ENCODE data around the gene RAB3A.
"Not testable (repeated sequence)": the region's sequence is repeated elsewhere in the genome, so short reads cannot be mapped to it uniquely, and the experiment has no call there.

The RAB3A gene

DNA sequence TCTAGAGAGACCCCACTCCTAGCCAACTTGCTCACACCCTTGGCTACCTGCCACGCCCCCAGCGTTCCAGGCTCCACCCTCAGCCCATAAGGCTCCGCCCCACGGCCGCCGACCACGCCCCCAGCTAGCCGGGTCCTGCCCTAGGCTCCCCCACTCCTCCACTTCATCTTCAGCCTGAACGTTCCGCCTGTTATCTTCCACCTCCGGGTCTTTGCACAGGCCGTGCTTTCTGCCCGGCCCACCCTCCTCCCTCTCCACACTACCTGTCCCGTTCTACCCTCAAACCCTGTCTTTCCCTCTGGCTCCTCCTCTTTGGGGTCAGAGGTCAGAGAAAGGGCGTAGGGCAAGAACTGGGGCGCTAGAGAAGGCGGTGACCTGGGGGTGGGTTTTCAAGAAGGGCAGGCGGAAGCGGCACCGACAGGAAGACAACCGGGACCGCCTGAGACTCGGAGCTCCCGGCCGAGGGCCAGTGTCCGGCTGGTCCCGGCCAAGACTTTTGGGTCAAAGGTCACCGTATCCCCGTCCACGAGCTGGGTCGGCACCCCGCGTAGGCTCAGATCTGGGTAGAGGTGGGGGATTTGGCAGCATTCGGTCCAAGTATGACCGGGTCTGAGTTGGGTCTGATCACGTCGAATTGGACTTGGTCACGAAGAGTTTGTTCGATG lies 20.1 kb upstream of the RAB3A start:
- DNase-seq: no peak

DNA sequence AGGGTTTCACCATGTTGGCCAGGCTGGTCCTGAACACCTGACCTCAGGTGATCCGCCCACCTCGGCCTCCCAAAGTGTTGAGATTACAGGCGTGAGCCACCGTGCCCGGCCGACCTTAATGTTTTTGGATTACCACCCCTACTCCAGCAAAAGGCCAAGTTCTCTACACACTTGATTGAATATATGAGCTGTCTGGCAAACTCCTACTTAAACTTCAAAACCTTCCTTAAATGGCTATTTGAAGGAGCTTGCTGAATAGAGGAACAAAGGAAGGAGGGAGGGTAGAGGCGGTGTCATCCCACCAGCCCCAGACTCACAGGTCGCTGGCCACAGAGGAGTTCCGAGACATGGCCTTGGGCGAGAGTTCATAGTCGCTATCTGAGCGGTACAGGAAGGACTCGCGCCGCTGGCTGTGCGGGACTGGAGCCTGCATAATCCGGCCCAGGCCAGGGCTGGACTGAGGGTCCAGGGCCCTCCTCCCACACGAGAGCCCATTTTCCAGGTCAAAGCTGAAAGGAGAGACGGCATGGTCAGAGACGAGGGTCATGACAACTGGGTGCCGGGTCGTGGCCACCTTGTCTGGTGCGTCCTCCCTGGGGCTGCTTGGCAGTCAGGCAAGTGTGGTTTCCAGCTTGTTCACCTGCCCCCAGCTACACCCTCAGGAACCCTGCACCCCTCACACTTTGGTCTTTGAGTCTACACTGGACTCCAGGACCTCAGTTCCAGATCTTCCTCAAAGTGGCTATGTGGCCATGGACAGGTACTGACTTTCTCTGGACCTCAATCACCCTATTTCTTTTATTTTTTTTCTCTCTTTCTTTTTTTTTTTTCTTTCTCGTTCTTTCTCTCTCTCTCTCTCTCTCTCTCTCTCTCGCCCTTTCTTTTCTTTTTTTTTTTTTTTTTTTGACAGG lies 18.2 kb upstream of the RAB3A start:
- DNase-seq: no peak

DNA sequence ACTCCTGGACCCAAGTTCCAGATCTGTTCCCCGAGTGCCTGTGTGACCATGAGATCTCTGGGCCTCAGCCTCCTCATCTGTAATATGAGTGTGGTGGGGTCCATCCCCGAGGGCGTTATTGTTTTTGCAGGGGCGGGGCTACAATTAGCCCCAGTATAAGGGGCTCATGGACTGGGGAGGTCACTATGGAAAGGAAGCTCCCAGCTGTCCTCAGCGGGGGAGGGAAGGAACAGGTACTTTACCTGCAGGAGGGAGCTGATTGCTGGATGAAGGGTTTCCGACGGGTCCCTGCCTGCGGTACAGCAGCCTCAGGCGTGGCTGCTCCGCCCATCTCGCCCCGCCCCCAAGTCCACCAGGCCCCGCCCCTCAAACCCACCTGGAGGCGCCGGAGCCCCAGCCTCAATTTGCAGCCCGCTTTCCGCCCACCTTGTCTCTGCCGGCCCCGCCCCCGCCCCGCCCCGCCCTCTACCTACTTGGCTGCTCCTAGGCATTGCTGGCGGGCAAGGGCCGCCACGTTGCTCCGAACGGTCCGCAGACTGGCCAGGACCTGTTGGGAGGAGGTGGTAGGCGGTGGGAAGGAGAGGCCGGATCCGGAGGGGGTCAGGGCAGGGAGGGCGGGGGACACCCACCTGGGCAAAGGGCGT lies 16.9 kb upstream of the RAB3A start:
- DNase-seq: no peak

DNA sequence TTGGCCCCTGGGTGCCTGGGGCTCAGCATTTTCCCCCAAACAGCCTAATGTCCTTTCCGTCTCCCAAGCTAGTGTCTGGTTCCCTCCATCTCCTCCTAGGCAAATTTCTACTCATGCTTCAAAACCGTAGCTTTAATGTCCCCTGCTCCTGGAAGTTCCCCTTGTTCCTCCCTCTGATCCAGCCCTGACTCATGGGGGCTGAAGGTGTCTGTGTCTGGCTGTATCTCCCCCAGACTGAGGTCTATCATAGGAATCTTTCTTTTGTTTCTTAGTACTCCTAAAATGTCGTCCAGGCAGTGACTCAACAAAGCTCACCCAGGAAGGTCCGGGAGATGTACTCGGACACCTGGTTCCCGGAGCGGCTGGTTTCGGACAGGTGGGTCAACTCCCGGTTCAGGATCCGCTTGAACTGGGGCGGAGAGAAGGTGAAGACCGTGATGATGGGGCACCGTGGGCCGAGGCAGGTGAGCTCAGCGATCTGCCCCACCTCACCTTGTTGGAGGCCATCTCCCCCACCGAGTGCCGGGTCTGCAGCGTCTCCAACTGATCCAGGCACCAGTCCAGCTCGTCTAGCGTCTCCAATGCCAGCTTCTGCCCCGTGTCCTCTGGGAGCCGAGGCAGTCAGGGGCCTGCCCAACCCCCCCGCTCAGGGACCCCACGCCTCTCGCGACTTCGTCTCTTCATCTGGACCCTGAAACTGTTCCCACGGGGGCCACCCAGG lies 16.2 kb upstream of the RAB3A start:
- DNase-seq: no peak

DNA sequence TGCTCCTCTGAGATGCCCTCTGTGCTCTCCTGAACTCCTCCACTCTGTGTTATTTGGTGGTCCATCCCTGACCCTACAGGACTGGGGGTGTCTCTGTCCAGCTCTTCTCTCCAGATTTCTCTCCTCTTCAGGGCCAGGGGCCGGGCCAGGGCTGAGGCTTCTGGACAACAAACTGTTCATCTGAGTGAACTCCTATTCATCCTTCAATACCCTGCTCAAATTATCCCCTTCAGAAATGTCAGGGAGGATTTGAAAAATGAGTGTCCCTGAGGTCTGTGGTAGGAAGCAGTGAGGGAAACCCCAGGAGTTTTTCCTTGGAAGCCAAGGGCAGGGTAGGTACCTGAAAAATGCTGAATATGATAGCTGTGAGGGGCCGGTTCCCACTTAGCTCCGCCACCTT lies 14.8 kb upstream of the RAB3A start:
- DNase-seq: no peak

DNA sequence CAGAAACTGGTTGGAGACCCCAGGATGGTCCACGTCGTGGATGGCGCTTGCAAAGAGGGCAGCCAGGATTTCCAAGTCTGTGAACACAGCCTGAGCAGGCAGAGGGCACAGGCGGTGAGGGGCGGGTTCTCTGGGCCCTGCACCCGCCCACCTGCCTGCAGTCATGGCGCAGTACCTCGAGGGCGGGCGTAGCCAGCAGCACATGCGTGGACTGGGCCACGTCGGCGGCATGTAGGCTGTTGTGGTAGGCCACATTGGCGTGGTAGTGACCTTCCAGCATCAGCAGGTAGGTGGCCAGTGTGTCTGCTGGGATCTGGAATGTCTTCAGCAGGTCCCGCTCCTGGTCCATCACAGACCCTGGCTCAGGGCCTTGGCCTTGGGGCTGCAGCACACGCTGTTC lies 14.3 kb upstream of the RAB3A start:
- DNase-seq: no peak

DNA sequence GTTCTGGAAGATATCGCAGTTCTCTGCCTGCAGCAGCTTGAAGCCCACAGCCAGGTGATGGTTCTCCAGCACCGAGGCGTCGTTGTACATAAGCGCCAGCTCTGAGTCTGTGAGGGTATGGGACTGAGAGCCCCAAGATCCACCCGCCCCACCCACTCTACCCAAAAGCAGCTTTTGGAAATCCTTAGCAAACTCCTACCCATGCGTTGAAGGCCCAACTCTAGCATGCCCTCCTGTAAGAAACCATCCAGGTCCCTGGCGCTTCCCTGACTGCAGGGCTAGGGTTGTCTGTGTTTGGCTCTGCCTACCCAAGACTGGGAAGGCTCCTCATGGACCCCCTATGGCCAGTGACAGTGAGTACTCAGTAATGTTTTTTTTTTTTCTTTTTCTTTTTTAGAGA lies 12.9 kb upstream of the RAB3A start:
- DNase-seq: no peak

DNA sequence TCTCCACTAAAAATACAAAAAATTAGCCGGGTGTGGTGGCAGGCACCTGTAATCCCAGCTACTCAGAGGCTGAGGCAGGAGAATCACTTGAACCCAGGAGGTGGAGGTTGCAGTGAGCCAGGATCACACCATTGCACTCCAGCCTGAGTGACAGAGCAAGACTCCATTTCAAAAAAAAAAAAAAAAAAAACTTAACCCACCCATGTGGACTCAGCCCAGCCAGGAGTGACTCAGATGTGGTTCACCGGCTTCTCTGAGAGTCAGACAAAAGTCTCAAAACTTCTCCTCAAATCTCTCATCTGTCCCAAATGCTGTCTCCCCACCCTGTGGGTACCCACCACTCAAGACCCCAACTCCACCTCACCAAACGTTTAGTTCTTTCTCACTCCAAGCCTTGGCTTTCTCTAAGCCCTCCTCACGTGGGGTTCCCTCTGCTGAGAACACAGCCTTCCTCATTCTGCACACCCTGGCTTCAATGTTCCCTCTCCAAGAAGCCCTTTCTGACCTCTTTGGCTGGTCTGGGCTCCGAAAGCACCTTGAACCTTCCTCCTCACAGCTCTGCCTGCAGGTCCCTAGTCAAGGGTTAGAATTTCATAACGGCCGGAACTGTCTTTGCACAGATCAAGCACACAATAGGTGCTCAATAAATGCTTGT lies 11.1 kb upstream of the RAB3A start:
- DNase-seq: no peak

DNA sequence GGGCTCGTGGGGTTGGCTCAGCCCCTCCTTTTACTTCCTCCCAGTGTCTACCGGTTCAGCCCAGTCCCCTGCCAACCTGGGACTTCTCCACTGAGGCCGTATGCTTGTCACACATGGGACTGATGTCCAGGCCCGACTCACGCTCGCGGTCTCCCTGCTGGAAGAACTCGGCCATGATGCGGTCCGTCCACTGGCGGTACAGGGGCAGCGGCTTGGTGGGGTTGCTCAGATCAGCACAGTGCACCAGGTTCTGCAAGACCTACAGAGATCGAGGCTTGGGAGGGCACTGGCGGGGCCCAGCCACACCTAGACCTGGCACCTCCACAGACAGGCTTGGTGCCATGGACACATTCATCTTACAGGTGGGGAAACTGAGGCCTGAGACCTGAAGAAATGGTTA lies 7.8 kb upstream of the RAB3A start:
- DNase-seq: no peak

DNA sequence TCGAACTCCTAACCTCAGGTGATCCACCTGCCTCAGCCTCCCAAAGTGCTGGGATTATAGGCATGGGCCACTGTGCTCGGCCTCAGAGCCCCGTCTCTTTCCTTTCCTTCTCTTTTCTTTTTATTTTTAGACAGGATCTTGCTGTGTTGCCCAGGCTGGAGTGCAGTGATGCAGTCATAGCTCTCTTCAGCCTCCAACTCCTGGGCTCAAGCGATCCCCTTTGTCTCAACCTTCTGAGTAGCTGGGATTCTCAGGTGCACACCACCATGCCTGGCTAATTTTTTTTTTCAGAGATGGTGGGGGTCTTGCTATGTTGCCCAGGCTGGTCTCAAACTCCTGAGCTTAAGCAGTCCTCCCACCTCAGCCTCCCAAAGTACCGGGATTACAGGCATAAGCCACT lies 6.1 kb upstream of the RAB3A start:
- not testable (repeated sequence) for DNase-seq

DNA sequence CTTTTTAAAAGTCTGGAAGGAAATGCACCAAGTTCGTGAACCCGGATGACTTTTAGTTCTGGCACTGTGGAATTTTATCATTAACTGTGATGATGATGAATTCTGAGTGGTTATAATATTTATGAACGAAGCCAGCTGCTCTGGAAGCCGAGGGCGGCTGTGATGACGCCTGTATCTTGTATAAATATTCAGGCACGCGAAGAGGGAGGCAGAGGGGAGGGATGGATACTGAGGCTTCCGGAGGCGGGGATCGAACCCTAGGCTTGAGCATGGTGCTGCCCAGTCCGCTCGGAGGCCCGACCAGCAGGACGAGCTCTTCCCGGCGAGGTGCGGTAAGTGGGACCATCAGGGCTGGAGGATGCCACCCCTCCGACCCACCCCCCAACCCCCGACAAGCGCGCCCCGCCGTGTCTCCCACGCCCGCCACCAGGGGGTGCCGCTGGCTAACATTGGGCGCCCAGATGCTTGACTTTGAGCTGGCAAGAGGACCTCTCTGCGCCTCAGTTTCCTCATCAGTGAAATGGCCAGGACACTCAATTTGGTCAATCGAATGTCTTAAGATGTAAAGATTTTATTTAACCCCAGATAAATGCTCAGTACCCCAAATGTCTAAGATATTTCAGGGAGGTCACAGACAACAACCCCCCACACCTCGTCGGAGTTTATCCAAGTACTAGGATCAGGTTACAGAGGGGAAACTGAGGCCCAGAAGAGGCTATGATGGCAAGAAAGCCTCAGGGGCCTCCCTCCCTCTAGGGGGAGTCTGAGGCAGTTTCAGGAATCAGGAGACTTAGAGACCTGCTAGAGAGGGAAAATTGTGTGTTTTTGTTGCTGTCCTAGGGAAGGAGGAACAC lies 4.5 kb upstream of the RAB3A start:
- no peak for DNase-seq

DNA sequence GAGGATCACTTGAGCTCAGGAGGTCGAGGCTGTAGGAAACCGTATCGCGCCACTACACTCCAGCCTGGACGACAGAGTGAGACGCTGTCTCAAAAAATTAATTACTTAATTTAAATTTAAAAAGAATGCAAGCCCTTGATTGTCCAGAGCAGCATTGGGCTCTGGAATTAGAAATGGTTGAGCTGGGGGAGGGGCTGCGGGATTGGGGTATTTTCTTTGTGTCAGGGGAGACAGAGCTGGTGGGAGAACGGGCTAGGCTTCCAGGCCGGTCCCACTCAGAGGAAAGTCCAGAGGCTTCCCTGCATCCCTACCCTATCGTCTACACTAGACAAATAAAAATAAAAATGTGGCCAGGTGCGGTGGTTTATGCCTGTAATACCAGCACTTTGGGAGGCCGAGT lies 2.2 kb upstream of the RAB3A start:
- DNase-seq: no peak

DNA sequence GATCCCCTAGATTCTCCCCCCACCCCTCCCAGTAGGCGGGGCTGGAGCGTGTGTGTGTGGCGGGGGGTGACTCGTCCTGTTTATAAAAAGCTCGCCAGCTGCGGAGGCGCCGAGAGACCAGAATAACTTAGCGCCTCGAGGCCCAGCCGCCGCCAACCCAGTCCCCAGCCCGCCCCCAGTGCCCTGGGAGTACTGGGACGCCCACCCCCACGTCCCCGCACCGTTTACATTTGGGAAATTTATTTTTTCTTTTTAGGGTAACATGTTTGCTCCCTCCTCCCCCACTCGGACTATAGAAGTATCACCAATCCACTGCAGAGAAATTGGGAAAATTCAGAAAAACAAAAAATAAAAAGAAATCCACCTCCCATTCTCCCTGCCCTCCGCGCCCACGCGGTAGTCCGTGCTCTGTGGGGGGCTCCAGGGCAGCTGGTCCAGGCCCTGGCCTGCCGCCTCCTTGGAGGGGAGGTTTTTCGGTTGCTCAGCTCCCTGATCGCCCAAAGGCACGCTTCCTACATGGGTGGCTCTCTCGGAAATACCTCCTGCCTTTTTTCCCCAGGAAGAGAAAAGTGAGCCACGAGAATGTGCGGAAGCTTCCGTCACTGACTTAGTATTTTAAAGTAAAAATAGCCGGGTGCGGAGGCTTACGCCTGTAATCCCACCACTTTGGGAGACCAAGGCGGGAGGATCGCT lies 1.5 kb upstream of the RAB3A start:
- no peak for DNase-seq

DNA sequence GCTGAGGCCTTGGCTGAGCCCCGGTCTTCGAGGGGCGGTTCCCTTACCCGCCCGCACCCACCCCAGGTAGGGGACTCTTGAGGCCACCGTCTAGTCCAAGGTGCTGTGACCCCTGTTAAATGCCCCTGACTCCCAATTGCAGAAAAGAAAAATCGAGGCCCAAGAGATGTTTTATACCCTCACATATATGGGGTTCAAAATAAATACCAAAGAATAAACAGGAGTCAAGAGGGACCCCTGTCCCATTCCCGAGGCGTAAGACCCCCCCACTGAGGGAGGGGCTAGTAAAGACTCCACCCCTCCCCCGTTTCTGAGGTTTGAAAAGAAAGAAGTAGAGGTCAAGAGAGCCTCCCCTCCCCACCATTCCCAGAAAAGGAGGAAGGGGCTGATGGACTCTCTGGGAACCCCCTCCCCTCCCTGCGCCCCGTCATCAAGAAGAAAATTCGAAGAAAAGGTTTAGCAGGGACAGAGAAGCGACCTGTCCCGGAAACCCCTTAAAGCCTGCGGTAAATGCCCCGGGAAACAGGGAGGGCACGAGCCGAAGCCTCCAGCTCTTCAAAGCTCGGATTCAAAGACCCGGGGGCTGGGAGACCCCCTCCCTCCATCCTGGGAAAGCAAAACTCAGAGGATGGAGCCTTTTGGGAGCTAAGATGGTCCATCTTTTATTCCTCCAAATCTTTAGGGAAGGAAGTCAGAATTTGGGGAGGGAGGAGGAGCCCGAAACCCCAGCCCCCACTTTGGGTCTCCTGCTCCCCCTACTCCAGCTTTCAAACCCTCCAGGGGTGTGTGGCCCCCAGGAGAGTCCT lies 755 bp upstream of the RAB3A start:
- no peak for DNase-seq

DNA sequence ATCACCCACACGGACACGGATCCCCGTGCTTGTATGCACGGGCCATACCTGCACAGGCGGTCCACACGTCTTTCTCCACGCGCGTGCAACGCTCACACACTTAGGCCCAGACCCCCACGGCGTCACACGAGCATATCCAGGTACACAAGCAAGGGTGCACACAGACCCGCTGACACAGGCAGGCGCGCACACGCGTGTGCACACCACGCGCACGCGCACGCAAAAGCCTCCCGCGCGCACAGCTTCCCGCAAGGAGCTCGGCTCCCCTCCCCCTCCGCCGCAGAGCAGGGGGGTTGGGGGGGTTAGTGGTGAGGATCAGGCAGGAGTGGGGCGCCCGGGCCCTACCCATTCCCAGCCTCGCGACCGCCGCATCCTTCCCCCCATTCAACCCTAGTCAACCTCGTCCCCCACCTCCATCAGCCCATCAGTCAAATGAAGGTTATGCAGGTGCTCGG lies 407 bp downstream of the RAB3A start:
- DNase-seq: no peak

DNA sequence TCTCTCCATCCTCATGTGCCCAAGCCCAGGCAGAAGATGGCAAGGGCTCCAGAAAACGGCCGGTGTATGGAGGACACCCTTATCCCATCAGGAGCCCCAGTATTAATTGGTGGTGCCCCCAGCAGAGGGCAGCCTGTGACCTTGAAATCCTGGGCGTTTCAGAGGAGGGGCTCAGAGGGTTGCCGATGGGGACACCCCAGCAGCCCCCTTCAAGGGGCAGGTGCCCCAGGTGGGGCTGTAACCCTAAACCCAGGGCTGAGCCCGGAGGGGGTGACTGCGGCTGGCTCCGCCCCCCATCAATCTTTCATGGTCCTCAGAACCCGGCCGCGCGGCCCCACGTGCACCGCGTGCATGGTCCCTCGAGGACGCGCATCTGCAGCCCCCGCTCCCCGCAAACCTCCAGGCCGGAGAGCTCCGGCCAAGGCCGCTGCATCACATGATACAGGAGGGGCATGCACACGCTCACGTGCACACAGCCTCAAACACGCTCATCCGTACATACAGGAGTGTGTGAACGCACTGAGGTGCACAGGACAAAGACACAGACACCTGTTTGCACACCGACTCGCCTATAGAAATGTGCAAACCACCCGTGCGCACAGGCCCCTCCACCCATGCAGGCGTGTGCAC lies 949 bp downstream of the RAB3A start:
- DNase-seq: no peak

DNA sequence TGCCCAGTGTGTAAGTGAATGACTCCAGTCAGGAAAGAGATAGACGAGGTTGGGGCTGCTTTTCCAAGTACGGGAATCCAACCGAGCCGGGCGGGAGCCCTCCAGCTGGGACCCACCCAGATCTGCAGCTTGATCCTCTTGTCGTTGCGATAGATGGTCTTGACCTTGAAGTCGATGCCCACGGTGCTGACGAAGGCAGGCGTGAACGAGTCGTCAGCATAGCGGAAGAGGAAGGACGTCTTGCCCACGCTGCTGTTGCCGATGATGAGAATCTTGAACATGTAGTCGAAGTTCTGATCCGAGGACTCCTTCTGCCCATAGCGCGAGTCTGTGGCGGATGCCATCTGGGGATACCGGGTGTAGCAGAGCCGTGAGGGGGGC lies 1.5 kb downstream of the RAB3A start:
- DNase-seq: no peak

DNA sequence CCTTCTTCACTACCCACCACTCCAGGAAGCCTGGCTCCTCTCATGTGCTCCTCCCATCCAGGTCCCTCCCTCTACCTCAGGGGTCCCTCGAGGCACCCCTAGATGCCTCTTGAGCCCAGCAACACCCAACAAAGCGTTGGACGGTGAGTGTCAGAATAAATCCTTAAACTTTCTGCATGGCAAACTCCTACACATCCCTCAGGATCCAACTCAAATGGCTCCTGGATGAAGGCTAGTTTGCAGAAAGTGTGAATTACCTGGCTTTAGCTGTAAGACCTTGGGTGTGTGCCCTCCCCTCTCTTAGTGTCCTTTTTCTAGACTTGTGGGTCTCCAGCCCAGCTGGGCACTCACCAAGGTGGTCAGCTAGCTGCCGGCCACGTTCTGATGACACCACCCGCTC lies 5.5 kb downstream of the RAB3A start:
- no peak for DNase-seq

DNA sequence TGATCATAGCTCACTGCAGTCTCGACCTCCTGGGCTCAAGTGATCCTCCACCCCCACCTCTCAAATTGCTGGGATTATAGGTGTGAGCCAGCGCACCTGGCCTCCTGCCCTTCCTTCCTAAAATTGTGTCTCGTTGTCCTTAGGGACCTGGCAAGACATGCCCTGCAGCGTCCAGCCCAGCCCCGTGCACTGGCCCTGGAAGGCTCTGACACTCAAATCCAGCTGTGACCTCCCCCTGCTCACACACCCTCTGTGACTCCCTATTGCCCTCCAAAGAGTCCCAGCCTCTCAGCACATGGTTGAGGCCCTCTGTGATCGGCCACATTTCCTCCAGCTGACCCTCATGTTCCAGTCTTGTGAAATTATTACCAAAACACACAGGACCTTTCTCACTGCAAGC lies 5.9 kb downstream of the RAB3A start:
- no peak for DNase-seq

DNA sequence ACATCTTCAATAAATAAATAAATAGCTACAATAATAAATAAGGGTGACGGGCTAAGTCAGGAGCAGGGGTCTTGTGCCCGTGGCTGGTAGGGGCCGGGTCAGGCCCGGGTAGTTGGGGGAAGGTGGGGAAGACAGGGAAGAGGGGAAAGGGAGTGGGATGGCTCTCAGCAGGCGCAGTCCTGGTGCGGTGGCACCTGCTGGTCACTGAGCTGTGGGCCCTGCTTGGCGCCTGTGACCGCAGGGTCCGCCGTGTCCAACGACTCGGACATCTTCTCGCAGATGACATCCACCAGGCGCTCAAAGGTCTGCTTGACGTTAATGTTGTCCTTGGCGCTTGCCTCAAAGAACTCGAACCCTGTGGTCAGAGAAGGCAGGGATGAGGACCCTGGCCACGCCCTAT lies 6.5 kb downstream of the RAB3A start:
- no peak for DNase-seq

Measured in cerebellar nuclear complex (tissue), 1 donor.